ENCODE results near the gene HPS1.

Gene HPS1

DNA sequence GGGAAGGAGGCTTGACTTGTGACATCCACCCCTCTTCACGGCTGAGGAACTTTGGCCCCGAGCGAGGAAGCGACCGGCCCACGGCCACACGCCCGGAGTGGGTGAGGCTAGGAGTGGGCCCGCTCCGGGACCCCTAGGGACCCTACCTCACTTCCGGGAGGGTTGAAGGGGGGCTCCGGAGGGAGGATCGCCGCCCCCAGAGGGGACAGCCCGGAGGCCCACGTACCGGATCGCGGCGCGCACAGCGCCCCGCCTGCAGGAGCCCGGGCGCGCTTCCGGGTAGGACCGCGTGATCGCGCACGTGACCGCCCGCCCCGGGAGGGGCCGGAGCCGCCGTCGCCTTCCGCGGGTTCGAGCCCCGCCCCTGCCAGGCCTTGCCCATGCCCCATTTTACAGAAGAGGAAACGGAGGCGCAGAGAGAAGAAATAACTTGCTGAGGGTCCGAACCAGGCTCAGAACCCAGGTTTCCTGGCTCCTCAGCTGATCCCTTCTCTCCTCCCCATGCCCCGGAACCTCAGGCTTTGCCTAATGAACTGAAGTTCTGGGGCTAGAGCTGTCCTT is at the start of gene HPS1:
HPS1 (minus strand) TSS at position 275 of the 561 bp plus-strand sequence. CDS start 3,695 bp downstream, outside the sequence.
- no peak for FAIRE-seq

DNA sequence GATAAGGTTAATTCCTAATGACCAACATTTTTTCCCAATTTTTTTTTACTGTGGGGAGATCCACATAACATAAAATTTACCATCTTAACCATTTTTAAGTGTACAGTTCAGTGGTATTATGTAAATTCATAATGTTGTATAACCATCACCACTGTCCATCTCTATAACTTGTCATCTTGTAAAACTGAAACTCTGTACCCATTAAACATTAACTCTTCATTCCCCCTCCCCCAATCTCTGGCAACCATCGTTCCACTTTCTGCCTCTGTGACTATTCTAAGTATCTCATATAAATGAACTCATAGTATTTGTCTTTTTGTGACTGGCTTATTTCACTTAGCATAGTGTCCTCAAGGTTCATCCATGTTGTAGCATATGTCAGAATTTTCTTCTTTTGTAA is 46.0 kb upstream of the HPS1 start:
- FAIRE-seq, result no peak

DNA sequence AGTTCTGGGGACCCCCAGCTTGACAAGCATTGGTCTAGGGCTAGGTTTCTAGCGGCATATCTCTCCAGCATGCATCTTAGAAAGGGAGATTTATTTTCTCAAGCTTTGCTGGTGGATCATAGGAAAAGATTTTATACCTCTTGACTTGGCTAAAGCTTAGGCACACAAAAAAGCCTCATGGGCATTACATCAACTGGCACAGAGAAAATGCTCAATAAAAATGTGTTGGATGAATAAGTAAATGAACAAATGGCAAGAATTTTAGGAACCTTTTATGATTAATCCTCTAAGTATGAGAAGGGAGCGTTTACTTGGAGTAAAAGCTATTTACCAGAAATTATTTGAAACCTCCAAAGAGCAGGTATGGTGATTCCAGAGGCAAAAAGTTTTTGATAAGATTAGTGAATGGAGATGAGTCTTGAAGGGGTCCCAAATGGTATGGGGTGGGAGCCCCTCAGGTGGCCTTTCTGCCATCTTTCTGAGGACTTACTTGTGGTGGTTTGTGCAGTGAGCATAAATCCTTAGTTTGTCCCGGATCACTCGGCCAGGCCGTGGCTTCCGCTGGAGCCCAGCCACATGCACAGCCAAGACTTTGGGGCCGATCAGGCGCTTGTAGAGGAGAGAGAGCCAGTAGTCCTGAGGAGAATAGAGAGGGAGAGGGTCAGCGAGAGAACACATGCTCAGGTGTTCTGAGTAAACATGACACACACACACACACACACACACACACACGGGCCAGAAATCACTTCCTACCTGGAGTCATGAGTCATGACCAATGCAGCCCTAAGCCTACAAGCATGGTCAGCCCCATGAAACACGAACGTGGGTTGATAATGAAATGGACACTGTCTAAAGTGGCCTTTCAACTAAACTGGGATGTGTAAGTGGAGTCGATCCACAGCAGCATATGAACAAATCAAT is 43.1 kb upstream of the HPS1 start:
- no peak for FAIRE-seq

DNA sequence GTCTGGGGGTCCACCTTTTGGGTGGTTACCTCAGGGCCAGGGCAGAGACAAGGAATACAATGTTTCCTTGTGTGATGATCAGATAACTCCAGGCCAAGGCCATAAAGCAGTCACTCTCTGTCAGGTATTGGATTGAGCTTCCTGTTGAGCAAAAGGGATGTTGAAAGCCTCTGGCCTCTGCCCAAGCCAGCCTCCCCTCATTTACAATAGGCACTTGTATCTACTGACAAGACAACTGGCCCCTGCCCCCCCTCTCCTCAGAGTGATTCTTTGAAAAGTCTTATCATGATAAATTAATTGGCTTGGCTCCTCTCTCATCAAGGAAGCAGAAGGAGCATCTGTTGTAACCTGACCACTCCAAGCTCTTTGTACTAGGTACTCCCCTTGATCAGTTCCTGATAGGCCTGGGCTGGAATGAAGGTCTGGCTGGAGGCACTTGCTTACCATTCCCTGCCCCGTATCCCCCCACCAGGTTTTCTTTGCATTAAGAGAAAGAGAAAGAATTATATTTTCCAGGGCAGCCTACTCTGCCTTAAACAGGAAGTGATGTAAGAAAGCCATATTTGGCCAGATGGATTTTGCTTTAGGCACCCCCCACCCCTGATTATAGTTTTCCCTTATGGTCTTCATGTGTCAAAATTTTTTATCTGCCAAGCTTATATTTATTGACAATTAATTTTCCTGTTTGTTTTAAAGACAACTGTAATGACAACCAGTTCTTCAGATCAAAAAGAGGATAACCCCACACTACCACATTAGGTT is 42.1 kb upstream of the HPS1 start:
- no peak for FAIRE-seq

DNA sequence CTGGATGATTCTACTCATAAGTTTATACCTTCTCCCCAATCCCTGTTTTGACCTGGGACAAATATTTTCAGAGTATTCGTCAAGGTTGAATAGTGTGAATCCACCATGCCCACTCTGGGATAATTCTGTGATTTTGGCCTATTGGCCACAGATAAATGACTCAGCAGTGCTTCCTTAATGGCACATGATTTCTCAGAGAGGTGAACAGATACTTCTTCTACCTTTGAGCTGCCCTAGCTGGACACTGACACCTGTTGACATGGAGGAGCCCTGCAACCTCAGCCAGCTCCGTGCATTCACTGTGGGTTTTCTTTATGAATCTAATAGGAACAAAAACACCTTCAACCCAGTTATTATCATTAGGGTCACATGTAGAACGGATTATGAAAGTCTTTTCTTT is 40.9 kb upstream of the HPS1 start:
- FAIRE-seq, result no peak

DNA sequence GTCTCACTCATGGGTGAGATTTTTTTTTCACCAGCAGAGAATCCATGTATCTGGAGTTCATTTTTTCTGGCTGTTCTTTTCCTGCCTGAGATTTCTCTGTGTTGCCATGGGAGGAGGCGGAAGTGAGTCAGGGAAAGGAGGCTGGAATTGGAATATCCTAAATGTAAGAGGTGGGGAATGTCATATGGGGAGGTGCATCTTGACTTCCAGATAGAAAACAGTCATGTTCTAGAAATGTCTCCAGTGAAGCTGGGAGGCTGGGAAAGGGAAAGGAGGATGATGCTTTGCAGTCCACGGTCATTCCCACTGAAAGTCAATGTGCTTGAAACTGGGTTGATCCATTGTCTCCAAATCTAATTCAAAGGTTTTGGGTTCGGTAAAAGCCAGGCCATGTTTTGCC is 39.7 kb upstream of the HPS1 start:
- FAIRE-seq, result no peak

DNA sequence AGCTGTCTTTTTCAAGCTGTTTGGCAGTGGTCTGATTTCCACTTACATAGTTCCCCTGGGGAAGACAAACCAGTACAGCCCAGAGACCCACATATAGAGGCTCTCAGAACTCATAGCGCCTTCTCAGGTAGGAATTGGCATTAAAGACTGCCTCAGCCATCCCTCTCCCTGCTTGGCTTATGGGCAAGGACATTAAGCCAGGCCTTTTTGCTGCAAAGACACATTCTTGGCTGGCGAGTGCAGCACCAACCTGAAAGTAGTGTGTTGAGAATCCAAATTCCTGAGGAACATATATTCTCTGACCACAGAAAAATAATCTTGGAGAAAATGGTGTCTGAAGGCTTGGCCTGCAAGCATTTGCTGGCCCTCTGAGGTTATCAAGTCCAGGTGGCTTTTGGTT is 39.2 kb upstream of the HPS1 start:
- no peak for FAIRE-seq

DNA sequence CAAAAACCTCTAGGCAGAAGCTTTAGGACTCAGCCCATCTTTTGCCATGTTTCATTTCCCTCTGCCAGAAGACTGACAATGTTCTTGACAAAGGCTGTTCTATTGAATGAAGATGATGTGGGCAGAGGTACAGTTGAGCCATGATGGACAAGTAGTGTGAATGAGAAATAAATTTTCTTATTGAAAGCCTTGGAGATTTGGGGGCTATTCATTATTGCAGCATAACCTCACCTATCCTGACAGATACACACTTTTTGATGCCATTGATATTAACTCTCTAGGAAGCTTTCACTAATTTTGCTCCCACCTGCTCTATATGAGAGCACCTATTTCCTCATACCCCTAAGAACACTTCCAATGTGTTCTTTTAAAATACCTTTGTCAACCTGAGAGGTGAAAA is 36.9 kb upstream of the HPS1 start:
- no peak for FAIRE-seq

DNA sequence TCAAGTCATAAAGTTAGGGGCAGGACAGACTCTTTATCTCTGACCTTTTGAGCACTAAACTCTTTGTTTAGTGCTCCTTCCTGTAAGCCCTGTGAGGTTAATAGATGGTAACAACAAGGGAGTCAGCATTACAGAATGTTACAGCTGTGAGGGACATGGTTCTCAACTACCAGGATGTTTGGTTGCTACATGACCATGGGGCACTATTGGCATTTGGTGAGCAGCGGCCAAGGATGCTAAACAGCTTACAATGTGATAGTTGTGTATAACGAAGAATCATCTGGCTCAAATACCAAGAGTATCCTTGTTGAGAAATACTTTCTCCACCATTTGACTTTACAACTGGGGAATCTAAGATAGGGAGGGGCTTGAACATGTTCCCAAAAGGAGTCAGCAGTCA is 35.4 kb upstream of the HPS1 start:
- FAIRE-seq, result no peak

DNA sequence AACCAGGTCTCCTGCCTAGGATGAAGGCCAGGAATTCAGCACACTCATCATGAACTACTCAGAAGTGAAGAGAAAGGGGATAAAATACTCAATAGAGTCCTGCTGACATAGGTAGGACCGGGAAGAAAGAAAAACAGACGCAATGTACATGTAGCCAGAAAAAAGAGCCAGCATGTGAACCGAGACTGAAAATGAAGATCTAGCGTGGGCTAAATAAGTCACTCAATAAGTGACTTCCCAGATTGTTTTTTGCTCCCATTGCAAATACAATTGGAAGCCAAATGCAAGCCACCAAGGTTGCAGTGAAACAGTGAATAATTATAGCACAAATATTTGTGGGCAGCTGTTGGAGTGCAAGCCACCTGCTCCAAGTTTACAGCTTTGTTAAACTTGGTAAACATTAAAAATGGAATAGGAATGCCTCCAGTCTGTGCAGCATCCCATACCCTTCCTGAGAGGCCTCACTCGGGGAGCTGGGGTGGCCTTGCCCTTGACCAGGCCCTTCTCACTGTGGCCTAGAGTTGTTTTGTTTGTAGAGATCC is 34.7 kb upstream of the HPS1 start:
- FAIRE-seq, result no peak

DNA sequence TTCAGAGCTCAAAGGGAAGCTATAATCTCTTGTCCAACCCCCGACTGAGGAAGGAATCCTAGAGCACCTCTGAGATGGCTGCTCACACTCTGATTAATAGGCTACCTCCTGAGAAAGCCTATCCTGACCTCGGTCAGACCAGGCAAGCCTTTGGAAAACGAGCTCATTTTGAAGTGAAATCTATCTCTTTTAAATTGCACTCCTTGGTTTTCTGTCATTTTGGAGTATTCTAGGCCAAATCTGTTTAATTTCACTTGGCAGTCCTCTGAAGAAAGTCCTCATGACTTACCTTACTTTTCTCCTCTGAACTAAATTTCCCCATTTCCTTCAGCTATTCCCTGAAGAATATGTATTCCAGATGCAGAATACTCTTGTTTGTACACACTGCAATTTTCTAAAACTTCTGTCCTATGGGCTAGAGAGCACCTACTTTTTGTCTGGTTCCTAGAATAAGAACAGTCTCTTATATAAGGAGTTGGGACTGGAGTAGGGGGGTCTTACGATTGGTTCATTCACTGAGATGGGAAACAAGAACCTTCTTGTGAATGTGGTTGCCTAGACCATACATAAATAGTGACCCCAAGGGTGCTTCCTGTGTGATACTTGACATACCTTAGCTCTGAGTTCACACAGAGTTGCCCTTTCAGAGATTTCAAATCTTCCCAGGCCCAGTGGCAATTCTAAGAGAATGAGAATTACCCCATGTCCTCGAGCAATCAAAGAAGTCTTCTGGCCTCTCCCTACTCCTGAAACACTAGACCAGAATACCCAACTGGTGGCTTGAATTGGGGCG is 31.9 kb upstream of the HPS1 start:
- FAIRE-seq, result no peak

DNA sequence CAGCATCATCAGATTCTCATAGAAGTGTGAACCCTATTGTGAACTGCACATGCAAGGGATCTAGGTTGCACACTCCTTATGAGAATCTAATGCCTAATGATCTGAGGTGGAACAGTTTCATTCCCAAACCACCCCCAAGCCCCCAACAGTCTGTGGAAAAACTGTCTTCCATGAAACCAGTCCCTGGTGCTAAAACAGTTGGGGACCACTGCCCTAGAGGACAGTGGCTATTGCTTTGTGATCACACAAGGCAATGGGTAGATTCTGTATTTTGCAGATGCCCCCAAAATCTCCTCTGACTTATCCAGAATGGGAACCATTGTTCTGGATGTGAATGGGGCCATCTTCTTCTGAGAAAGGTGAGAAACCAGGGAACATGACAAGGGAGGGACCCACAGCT is 31.1 kb upstream of the HPS1 start:
- FAIRE-seq, result no peak

DNA sequence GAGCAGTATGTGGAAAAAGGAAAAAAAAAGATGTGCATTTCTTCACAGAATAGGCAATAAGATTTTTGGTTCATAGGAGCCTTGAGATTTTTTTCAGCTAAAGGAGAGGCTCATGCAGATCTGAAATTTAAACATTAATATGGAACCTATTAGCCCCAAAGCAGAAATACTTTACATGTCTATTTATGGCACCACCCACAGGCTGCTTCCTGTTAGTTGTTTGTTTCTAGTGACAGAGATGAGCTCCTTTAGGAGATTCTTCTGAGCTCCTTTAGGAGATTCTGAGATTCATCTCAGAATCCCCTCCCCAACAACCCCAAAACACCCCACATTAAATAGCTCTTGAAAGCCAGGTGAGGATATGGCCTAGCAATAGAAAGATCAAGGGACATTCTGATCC is 27.9 kb upstream of the HPS1 start:
- FAIRE-seq, result no peak

DNA sequence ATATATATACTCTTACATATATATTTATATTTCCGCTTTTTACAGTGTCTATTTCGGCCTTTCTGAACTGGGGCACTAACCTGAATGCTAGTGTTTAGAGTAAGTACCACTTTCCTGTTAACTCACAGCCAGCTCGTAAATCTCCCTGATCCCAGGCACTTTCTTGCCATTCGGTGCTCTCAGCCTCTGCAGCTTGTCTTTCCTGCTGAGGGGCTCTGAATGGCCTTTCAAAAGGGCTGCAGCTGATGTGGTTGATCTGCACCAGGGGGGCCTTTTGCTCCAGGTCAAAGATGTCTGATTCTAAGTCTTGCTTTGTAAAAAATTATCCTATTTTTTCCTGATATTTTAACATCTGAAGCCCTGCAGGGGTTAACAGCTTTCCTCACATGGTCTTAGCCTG is 25.5 kb upstream of the HPS1 start:
- no peak for FAIRE-seq

DNA sequence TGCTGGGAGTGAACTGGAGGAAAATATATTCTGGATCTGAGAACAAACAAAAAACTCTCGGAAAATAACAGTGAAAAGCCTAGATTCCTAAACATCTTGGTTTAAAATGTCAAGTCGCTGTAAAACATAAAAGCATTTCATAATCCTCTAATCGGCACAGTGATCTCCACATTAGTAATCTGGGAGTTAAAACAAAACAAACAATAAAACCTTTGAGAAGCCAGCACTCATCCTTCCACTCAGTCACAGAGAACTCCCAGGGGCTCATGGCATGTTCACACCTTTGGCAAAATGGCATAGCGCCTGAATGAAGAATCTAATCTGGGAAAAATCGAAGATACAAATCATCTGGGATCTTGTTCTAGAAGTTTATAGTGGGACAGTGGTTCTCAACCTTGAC is 24.1 kb upstream of the HPS1 start:
- no peak for FAIRE-seq

DNA sequence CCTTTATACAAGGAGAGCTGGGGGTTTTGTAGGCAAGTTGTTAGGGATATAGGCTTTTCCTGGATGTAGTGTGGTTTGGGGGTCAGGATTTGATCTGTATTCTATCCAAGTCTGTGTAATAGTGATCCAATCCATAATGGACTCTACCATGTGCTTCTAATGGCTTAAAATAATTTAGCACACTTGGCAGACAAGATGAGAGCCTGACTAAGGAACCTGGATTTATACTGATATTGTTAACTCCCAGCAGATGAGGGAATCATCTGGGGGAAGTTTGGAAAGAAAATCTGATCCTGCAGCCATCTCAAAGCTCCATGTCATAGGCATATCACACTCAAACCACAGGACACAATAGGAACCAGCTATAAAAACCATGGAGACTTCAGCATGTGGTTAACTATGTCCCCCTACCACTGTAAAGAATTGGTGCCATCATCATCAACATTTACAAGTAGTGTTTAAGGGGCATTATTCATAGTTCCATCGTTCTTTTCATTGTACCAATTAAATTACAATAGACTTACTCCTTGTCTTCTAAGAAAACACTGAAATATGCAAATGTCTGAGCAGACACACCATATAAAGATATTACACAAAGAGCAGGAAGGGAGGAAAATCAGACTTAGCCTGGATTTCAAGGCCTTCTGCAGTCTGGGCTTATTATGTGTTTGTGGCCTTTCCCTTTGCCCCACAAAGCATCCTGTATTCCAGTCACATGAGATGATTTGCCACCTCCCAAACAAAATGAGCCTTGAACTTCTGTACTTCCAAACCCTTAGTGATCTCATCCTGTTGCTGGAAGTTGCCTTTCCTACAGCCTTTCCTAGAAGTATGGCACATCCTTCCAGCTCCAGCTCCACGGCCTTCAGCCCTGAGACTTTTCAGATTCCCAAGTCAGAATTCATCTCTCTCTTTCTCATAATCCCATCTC is 22.5 kb upstream of the HPS1 start:
- FAIRE-seq, result no peak

DNA sequence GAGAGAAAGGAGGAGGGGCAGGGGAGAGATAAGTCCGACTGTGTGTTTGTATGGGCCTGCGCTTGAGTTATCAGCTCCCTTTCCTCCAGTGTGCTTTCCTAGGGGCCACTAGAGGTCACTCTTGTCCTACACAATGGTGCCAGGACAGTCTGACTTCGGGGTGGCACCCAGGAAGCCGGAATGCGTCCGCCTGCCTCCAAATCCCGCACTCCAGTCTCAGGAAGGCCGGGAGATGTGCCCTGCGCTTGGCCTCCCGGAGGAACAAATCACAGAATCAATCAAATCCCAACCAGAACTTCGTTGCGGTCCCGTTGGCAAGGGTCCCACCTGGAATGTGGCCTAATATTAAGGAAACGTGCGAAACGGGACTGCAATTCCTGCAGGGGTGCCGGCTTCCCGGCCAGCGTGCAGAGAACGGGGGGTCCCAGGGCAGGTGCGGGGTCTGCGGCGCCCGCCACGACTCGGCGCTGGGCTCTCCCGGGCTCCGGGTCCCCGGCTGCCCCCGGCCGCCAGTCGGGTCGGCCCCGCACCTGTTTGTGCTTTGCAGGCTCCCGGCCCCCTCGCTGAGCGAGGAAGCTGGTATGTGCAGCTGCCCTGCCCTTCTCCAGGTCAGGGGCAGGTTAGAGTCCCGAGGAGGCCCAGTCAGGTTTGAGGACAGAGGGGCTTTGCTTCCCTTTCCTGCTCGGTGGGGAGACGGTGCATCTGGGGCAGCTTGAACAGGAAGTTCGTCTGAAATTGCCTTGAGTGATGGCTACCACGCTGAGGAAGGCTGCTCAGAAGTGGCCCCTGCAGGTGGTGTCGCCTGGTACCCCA is 21.0 kb upstream of the HPS1 start:
- no peak for FAIRE-seq

DNA sequence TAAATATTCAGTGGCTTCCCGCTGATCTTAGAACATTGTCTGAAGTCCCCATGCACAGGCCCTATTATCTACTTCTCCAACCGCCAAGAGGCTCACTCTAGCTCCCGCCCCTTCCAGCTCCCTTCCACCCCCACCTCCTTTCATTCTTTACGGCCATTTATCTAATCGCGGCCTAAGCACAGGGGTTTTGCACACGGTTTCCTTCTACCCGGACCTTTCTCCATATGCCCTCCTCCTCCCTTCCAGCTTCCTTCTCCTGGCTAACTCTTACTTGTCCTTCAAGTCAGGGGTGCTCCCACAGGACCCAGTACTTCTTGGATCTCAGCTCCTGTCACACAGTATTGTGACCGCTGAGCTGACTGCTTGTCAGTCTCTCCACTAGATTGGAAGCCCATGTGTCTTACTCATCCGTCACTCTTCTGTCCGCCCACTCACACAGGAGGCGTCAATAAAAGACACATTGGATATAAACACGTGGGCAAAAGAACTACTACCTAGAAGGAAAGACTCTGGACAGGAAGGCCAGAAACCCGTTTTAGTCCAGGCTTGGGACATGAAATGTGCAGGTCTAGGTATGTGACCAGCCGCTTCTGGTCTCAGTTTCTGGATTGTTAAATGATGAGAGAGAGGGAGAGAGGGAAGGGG is 20.2 kb upstream of the HPS1 start:
- no peak for FAIRE-seq

DNA sequence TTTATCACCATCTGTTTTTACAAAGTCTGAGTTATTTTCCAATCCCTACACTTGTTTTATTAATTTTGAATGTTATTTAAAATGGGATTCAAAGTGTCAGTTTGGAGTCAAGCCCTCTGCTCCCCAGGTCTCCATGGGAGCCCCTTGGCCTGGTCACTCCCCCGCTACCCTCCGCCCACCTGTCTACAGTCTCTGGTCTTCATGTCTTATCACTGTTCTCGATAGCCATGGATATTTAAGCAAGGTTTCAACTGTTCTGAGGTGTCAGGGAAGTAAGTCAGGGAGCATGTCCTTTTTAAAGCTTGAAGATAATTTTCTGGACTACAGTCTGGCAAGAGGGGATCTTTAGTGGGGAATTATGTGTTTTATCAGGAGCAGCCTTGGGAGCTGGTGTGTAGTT is 19.1 kb upstream of the HPS1 start:
- FAIRE-seq, result no peak

All from colon (tissue), 2 donors.